GM18520 (cell line): ENCODE data around the gene TINAGL1.

Experiments
- ATAC-seq: cut with Tn5 transposase; IDR thresholded peaks from one replicate; pipeline ENCODE4 v1.9.1; 2021; ENCODE audit not compliant: unreplicated experiment

Gene TINAGL1

GRCh38 chr1:31625561-31626222, 49.4 kb downstream of the TINAGL1 start:
- no peak for ATAC-seq

GRCh38 chr1:31626223-31627207, 50.2 kb downstream of the TINAGL1 start:
- ATAC-seq = no peak

- ATAC-seq = no peak
Measured at GRCh38 chr1:31627301-31627929, 51.1 kb downstream of the TINAGL1 start.

- ATAC-seq = no peak
Measured at GRCh38 chr1:31627930-31628559, 51.7 kb downstream of the TINAGL1 start.

DNA sequence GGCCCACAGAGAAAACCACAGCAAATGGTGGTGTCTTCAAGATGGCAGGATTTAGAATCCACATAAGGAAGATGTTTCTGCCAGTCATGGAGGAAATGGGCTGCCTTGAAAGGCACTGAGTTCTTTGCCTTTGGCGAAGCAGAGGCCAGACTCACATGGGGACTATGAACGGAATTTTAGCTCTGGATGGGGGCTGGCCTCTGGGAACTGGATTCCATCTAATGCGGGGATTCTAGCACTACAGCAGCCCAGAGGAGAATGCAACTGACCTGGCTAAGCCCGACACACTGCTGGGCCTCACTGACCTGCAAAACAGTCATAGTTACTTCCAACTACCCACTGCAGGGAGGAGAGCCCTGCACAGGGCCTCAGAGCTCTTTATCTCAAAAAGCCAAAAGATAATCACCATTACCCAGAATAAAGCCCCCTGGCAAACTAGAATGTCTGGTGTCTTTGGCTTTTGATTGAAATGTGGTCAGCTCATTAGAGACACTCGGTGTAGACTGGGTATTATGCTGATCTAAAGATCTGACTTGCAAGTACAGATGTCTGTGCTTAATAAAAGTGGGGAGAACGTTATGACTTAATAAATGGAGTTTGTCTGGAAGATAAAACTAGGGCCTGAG, 52.7 kb downstream of the TINAGL1 start:
- no peak for ATAC-seq

DNA sequence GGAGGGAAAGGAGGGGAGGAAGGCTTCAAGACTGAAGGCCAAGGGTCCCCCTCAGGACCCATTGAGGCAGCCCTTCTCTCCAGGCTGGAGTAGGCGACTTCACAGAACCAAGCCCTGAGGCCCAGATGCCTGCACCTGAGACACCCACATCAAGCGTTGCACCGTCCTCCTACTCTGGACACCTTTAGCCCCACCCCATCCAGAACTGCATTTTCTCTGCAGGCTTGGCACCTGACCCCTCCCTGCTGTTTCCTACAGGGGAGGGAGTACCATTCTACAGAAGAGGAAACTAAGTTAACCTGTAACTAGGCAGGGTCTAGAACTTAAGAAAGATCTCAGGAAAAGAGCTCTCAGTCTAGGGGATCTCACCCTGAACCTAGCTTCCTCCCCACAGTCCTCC, 56.3 kb downstream of the TINAGL1 start:
- no peak for ATAC-seq

DNA sequence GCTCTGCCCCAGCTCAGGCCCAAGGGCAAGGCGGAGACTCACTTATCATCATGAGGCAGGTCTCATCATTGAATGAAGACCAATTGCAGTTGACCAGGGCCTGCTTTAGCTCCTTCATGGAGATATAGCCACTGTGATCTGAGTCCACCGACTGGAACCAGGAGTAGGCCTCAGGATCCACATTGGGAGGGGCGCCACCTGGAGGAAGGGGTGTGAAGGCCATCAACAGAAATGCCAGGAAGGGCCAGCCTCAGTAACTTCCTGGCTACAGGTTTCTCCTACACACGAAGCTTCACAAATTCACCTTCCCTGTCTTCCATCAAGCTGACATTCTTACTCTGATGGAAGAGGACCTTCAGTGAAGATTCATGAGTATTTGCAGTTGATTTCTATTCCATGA, 56.8 kb downstream of the TINAGL1 start:
- no peak for ATAC-seq
